ENCODE data around the gene SURF4.
"Not testable (repeated sequence)": the region's sequence is repeated elsewhere in the genome, so short reads cannot be mapped to it uniquely, and the experiment has no call there.

SURF4 gene

DNA sequence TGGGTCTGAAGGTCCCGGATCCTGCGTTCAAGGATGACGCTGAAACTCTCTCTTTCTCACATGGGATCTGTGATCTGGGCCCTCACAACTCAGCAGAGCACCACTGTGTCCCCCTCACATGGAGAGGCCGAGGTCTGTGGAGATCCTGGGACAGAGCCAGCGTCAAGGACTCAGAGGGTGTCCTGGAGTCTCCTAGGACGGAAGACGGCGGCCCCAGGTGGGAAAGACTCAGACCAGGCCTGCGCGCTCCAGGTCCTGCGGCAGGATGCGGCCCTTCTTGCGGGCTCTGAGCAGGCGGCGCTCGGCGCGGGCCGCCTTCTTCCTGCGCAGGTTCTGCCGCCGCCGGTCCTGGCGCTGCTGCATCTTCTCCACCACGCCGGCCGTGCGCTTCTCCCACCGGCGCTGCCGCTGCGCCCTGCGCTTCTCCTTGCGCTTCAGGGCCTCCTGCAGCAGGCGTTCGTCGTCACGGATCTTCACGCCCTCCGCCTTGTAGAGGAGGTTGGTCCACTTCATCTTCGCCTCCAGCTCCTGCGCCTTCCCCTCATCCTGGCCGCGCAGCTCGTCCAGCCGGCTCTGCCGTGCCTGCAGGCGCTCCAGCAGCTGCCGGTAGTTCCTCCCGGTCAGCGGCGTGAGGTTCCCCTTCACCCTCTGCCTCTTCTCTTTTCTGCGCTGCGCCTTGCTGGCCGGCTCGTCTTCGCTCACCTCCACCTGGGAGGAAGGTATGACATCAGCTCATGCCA lies 44.0 kb downstream of the SURF4 start:
- no peak for DNase-seq

DNA sequence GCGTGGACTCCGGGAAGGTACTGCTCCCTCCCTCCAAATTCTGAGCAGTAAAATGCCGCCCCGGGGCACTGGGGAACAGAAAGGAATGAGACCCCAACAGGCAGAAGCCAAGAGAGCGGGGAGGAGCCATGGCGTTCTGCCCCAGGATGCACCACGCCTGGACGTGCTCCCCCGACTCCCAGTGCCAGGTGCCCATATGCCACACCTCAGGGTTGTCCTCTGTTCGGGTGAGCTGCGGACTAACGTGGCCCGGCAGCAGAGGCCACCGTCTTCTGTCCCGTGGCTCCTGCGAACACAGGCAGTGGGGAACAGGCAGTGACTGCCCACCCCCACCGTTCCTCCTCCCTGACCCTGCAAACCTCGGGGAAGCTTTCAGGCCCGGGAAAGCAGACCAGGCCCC lies 44.6 kb downstream of the SURF4 start:
- DNase-seq: no peak

DNA sequence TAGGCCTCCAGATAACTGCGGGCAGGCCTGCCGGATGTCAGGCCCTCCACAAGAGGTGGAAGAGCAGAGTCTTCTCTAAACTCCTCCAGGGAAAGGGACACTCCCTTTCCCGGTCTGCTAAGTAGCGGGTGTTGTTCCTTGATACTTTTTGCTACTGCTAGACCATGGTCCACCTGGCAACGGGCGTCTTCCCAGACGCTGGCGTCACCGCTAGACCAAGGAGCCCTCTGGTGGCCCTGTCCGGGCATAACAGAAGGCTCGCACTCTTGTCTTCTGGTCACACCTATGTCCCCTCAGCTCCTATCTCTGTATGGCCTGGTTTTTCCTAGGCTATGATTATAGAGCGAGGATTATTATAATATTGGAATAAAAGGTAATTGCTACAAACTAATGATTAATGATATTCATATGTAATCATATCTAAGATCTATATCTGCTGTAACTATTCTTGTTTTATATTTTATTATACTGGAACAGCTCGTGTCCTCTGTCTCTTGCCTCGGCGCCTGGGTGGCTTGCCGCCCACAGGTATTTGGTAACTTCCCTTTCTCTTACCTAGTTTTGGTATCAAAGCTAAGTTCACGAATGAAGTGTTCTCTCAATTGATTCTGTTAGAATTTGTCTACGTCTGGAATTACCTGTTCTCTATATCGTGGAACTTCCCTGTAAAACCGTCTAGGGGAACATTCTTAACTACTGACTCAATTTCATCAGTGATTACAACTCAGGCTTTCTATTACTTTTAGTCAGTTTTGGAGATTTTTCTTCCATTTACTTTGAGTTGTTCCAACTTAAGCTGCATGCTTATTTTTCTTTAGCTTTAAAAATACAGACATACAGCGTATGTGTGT lies 46.3 kb downstream of the SURF4 start:
- not testable (repeated sequence) for DNase-seq

DNA sequence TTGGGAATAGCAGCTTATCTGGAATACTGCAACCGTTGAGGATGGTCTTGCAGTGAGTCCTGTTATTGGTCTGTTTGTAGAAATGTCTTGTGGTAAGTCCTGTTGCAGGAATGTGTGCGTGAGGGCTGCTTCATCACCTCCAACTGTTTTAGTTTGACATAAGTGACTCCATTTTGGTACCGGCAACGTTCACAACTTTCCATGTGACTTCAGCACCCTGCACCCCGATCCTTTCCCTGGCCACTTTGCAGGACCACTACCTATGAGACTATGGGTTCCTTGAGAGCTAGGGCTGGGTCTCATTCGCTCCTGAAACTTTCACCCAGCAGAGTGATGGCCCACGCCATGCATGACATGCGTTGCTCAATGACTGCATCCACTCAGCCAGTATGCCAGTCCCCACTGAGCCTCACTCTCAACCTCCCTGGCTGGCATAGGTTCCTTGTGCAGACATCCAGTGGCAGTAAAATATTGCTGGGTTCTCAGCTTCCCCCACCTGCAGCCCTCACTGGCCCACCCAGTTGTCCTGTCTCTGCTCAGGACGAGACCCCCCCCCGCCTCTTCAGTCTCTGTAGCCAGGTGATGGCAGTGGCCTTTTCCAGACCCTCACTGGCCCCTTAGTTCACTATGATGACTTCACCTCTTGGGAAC lies 47.9 kb downstream of the SURF4 start:
- no peak for DNase-seq

DNA sequence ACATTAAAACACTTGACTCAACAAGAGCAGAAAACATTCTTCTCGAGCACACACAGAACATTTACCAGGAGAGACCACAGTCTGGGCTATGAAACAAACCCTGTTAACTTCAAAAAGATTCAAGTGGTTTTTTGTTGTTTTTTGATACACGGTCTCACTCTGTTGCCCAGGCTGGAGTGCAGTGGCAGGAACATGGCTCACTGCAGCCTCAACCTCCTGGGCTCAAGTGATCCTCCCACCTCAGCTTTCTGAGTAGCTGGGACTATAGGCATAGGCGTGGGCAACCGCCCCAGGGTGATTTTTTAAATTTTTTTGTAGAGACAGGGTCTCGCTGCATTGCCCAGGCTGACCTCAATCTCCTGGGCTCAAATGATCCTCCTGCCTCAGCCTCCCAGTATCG lies 48.8 kb downstream of the SURF4 start:
- not testable (repeated sequence) for DNase-seq

DNA sequence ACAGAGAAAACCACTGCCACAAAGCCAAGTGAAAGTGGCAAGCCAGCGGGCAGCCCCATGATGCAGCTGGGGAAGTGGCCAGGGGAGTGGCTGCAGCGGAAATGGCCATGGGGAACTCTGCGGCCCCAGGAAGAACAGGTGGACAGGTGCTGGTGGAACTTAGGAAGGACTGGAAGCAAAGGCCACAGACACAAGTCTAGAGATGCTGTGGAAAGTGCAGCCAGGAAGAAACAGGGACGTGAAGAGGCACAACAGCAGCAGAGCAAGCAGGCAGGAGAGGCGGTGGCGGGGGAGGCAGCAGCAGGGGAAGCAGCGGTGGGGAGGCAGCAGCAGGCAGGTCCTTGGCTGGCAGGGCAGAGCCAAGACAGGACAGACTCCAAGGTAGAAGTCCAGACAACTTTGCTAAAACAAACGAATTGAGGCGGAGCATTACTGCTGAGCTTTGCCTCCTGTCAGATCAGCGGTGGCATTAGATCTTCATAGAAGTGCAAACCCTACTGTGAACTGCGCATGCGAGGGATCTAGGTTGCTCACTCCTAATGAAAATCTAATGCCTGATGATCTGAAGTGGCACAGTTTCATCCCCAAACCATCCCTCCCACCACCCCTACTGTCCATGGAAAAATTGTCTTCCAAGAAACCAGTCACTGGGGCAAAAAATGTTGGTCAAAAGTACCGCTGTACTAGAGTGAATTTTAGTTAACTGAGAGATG lies 51.7 kb downstream of the SURF4 start:
- DNase-seq: no peak

DNA sequence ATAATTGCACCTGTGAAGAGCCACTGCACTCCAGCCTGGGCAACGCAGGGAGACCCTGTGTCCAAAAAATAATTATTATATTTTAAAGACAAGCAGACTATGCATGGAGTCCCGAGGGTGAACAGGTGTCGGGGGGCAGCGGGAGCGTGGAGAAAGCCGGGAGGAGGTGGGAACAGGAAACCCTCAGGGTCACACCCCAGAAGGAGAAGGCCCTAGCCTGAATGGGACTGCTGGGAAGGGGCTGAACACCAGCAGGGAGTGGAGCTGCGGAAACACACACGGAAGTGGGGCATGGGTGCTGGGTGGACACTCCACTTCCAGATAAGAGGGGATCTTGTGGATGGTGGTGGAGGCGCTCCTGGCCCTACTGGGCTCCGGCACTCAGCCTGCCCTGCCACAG lies 52.6 kb downstream of the SURF4 start:
- DNase-seq: no peak

DNA sequence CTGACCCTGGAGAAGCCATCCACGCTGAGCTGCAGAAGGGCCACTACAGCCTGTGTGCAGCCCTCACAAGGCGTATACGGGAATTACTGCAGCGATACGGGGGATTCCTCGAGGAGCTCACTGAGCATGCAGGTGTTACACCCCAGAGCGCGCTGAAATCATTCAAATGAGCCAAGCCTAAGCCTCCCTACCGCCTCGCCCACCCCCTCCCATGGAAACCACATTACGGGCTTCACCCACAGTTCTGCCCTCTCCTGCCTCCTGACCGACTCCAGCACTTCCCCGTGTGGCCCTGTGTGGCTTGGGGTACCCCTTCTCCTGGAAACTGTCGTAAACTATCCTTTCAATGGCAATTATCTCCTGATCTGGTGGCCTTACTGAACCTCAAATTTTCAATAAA lies 53.2 kb downstream of the SURF4 start:
- DNase-seq: no peak

DNA sequence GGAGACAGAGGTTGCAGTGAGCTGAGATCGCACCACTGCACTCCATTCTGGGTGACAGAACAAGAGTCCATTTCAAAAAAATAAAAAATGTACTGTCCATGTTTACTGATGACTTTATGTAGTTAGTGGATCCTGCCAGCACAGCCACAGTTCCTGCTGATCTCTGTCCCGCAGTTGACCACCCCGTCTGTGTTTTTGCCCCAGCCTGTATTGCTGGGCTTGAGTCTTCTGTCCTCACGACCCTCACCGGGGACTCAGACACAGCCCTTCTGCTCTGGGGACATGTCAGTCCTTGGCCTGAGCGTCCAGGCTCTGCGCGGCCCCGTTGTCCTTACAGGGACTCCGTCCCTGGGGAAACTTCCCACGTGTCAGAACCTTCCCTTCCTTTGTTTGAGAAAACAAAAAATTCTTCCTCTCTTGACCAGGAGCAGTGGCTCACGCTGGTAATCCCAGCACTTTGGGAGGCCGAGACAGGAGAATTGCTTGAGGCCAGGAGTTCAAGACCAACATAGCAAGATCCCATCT lies 54.4 kb downstream of the SURF4 start:
- no peak for DNase-seq

DNA sequence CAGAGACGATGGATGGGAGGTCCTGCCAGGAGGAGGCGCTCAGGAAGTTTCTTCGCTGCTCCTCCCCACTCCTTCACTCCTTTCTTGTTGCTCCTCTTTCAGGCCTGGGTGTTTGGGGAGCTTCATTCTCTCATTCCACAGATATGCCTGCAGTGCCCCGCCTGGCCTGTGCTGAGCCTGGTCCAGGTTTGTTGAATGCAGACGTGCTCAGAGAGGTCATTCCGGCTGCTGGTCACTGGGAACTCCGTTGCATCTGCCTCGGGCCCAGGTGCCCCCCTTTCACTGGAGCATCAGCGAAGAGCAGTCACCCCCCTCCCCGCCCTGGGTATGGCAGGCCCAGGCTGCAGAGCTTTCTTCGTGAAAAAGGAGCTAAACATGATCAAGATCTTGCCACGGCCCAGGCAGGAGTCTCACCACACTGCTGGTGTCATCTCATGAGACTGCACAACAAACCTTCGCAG lies 55.4 kb downstream of the SURF4 start:
- no peak for DNase-seq

DNA sequence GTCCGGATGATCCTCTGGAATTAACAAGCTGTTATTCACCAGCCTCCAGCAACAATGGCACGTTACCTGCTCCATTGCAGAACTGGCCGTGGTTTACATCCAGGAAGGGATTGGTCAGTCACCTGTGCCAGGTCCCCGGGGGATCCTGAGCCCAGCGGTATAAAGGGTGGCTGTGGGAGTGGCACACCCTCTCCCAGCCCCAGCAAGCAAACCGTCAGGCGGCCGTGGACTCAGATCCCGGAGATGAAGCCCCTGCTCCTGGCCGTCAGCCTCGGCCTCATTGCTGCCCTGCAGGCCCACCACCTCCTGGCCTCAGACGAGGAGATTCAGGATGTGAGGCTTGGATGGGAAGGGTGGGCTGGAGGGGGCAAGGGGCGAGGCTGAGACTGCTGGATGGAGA lies 58.3 kb downstream of the SURF4 start:
- DNase-seq: not testable (repeated sequence)

DNA sequence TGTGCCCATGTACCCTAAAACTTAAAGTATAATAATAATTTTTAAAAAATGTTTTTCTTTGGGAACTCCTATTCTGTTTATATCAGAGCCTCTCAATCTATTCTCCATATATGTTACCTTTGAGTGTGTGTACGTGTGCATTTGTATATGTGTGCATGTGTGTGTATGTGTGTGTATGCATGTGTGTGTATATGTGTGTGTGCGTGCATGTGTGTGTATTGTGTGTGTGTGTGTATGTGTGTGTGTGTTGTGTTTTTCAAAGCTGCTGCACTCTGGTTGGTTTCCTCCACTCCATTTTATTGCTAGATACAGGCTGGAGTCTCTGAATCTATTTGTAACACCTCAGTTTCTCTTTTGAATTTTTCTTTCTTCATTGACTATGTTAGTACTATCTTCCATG lies 59.9 kb downstream of the SURF4 start:
- DNase-seq: no peak

All from stimulated activated CD4-positive, alpha-beta T cell treated with anti-CD3 and anti-CD28 coated beads, Interleukin-1b, Interleukin-23, amount 100 ng/mL, for 48 hours (primary cell).